Suprapubic skin (tissue), 4 donors: ENCODE data around the gene DENND2A.

Experiments
- EP300 ChIP-seq: sonication (generic); formaldehyde crosslinking; IDR thresholded peaks from one replicate; pipeline ENCODE4 v1.6.1; 2017; ENCODE audit warnings: antibody characterized with exemption
- POLR2A ChIP-seq, 2 donors: fragments of 450-650 bp; IDR thresholded peaks; one replicate each; pipeline ENCODE4 v1.6.1; 2017; ENCODE audit warnings: antibody characterized with exemption in 2 of 2, mild to moderate bottlenecking in 2 of 2, moderate library complexity in 2 of 2
- POLR2AphosphoS5 ChIP-seq, 3 donors: sonication (generic); formaldehyde crosslinking; IDR thresholded peaks; one replicate each; pipeline ENCODE4 v1.6.1; 2017; ENCODE audit warnings: antibody characterized with exemption in 3 of 3
- TF ChIP-seq, protein P1 (sequence below), 2 donors: fragments of 200-600 bp in 1 of 2; fragments of 450-650 bp in 1 of 2; sonication (generic) in 1 of 2; IDR thresholded peaks; one replicate each; pipeline ENCODE4 v1.5.1; 2016 to 2019; ENCODE audit warnings: antibody characterized with exemption in 2 of 2, mild to moderate bottlenecking in 1 of 2, moderate library complexity in 1 of 2

GRCh38 chr7:140686921-140687320, 46.3 kb upstream of the DENND2A start:
- TF ChIP-seq POLR2AphosphoS5 (IDR thresholded peaks at IDR 0.05) (no peak), EP300 (no peak), POLR2A (IDR thresholded peaks at IDR 0.05) (no peak)
- TF ChIP-seq, protein P1, sequence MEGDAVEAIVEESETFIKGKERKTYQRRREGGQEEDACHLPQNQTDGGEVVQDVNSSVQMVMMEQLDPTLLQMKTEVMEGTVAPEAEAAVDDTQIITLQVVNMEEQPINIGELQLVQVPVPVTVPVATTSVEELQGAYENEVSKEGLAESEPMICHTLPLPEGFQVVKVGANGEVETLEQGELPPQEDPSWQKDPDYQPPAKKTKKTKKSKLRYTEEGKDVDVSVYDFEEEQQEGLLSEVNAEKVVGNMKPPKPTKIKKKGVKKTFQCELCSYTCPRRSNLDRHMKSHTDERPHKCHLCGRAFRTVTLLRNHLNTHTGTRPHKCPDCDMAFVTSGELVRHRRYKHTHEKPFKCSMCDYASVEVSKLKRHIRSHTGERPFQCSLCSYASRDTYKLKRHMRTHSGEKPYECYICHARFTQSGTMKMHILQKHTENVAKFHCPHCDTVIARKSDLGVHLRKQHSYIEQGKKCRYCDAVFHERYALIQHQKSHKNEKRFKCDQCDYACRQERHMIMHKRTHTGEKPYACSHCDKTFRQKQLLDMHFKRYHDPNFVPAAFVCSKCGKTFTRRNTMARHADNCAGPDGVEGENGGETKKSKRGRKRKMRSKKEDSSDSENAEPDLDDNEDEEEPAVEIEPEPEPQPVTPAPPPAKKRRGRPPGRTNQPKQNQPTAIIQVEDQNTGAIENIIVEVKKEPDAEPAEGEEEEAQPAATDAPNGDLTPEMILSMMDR (IDR thresholded peaks at IDR 0.05) = no peak
